Measurements from ENCODE around the gene FBLN7.

FBLN7 gene

DNA sequence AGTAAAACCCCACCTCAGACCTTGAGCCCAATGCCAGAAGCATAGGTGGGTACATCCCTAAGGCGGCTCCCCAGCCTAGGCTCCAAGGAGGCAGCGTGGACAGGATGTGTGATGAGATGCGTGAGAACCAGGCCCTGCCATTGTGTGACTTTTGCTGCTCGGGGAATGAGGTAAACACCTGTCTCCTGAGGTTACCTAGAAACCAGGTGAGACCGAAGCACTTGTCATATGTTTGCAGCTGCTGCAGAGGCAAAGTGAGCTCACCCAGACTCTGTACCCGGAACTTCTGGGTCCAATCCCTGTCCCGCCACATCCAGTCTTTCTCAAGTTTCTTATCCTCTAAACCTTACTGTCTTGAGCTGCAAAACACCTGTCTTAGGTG lies 3.4 kb downstream of the FBLN7 start:
- no peak for FAIRE-seq

DNA sequence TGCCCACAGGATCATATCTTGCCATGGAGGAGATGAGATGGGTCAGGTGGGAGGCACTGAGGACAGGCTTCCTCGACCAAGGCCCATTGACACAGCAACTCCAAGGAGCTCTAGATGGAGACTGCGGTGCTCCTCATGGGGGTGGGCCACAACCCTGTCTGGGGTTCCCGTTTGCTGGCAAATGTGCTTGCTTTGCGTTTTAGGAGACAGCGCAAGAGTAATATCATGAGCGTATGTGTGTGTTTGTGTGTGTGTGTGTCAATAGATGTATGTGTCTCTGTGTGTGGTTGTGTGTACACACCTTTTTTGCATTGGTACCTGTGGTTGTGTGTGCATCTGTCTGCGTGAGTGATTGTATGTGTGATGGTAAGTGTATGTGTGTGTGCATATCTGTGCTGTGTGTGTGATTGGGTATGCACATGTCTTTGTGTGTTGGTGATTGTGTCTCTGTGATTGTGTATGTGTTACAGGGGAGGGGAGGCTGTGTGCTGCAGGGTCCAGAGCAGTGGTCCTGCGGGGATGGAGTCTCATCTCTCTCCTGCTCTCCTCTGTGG lies 4.4 kb downstream of the FBLN7 start:
- no peak for FAIRE-seq

- FAIRE-seq: no peak
These were observed 5.0 kb downstream of the FBLN7 start for GRCh38 chr2:112143150-112143549.

GRCh38 chr2:112144966-112145365 lies 6.8 kb downstream of the FBLN7 start:
- no peak for FAIRE-seq

DNA sequence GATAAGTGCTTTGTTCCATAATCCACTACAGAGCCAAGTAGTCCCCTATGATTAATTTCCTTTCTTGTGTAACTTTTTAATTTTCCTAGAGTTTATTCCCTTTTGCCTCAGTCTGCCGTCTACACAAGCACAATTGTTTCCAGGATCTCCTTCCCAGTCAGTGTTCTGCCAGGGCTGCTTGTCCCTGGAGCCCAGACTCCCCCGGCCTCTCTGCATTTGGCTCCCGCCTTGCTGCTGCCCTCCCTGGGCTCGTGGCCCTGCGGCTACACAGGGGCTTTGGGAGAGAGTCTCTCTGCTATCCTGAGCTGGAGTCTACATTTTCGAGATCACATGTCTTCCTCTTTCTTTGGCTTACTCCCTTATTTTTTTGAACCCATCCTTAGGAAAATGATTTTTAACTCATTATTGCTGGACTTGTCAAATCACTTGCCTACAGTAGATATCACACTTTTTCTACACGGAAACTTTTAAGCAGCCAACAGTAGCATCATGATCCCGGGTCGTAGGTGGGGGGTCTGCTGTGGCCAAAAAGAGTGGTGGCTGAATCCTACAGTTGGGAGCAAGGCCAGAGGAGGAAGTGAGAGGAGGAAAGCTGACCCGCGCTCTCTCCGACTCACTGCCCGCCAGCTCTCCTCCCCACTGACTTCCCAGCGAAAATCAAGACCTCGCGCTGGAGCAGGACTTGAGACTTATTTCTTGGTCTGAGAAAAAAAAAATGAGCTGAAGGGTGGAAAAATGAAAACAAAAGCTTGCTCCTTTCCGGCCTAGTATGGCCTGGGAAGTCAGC lies 9.4 kb downstream of the FBLN7 start:
- FAIRE-seq: no peak

DNA sequence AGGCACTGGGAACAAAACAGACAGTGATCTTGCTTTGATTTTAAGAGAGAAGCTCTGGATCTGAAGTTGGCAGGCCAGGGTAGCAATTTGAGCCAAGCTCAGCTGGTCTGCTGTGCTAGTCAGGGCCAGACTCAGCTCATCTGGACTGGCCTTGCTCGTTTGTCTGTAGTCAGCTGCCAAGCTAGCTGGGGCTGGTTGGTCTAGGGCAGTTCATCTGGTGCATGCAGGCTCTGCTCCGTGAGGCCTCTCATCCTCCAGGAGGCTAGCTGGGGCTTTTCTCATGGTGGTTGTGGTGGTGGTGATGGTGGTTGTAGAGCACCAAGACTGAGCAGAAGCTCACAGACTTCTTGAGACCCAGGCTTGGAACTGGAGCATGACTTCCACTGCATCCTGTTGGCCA lies 10.3 kb downstream of the FBLN7 start:
- FAIRE-seq: no peak

- no peak for FAIRE-seq
These were observed 11.0 kb downstream of the FBLN7 start for GRCh38 chr2:112149194-112149593.

GRCh38 chr2:112149866-112150435 lies 11.8 kb downstream of the FBLN7 start:
- no peak for FAIRE-seq

DNA sequence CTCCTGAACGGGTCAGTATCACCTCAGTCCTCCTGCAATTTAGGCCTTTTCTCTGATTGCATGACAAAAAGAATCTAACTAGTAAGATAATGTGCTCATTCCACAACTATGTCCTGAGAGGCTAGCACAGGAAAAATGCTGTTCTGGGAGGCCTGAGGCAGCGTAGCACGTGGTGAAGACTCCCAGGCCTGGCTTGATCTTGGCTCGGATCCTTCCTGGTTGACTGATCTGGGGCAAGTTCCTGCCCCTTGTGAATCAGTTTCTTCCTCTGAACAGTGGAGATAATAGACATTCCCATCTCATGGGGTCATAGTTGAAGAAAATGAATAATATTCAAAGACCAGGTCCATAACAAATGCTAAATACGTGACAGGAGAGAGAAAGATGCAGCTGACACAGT lies 12.3 kb downstream of the FBLN7 start:
- FAIRE-seq: no peak

DNA sequence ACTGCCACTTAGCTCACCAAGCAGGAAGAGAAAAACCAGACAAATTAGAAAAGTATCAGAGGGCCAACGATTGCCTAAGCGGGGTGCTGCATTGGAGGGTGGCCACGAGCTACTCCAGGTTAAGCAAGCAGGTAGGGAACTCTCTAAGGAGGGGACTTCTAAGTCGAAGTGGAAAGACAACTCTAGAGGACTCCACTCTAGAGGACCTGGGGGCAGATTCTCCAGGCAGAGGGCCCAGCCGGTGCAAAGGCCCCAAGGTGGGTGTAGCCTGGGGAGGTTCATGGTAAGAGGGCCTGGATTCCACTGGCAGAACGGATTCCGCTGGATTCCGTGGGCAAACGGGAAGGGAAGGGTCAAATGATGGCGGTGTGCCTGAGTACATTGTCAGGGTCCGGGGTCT lies 12.7 kb downstream of the FBLN7 start:
- no peak for FAIRE-seq

DNA sequence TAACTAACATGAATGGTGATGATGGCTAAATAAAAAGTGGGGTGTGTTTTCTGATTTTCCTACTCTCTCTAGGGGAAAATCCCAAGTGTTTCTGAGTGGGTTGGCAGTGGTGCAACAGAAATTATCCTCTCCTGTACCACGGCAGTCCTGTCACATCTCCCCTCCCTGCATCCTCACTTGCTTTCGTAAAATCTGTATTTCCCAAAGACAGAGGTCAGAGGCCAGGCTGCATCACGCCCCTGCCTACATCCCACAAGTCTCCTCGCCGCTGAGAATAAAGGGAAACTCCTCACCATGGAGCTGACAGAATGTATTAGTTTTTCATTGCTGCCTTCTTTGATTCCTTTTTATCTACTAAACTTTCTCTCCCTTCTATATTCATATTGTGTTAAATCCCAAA lies 13.1 kb downstream of the FBLN7 start:
- no peak for FAIRE-seq

DNA sequence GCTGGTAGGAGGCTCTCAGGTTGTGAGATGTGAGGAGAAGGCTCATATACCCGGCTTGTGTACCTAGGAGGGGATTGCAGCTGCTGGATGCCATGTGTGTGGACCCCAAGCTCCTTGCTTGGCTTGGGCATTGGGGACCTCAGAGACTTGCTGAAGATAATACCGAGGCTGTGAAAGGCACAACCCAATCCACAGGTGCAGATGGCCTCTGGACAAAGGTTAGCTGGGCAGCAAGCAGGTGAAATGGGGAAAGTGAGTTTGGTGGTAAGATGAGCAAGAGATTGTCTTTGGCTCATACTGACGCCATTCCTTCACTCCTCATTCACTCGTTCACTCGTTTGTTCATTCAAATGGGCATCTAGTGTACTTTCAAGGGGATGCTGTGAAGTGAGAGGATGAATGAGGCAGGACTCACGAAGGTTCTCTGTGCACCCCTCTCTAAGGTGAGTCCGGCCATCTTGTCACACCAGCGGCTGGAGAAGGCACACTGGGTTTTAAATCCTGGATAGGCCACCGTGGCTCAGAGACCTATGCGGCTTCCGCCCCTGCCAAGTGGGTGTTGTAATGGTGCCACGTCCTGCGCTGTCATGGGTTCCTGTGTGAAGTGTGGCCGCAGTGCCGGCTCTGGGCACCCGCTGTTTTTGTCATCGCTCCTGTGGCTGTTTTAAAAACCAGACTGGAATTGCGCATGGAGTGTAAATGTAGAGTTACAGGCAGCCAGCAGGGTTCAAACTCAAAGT lies 13.7 kb downstream of the FBLN7 start:
- no peak for FAIRE-seq

DNA sequence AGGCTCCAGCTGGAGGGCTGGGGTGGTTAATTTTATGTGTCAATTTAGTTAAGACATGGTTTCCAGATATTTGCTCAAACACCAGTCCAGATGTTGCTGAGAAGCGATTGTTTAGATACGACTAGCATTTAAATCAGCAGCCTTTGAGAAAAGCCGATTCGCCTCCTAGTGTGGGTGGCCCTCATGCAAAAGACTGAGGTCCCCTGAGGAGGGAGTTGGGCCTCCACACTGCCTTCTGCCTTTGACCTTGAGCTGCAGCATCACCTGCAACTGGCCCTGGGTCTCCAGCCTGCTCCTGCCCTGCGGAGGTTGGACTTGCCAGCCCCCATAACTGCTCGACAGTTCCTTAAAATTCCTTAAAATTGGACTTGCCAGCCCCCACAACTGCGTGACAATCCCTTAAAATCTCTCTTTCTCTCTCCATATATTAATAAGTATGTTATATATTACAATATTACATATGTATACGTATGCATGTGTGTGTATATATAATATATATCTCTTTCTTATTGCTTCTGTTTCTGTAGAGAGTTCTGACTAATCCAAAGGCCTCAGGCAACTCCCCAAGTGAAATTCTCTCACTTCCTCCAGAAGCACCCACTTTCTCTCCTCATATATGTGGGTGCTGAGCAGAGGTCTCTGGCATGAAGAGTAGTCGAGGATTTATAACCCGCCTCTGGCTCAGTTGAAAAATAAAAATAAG lies 14.4 kb downstream of the FBLN7 start:
- FAIRE-seq: no peak

DNA sequence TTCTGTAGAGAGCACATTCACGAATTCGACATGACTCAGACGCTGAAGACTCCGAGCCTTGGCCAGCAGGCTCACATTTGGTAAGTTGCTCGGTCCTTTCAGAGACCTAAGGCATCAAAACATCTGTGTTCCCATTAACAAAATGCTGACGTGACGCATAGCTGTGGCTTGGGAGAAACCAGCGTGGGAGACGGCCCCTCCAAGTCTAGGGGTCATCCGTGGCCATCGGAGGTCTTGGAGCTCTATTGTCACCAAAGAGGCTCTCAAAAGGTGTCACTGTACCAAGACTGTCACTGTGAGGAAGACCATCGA lies 14.9 kb downstream of the FBLN7 start:
- FAIRE-seq: no peak

- FAIRE-seq: no peak
These were observed 15.3 kb downstream of the FBLN7 start for GRCh38 chr2:112153501-112153900.

- no peak for FAIRE-seq
These were observed 16.3 kb downstream of the FBLN7 start for GRCh38 chr2:112154246-112155117.

- FAIRE-seq: no peak
These were observed 17.4 kb downstream of the FBLN7 start for GRCh38 chr2:112155331-112156151.

DNA sequence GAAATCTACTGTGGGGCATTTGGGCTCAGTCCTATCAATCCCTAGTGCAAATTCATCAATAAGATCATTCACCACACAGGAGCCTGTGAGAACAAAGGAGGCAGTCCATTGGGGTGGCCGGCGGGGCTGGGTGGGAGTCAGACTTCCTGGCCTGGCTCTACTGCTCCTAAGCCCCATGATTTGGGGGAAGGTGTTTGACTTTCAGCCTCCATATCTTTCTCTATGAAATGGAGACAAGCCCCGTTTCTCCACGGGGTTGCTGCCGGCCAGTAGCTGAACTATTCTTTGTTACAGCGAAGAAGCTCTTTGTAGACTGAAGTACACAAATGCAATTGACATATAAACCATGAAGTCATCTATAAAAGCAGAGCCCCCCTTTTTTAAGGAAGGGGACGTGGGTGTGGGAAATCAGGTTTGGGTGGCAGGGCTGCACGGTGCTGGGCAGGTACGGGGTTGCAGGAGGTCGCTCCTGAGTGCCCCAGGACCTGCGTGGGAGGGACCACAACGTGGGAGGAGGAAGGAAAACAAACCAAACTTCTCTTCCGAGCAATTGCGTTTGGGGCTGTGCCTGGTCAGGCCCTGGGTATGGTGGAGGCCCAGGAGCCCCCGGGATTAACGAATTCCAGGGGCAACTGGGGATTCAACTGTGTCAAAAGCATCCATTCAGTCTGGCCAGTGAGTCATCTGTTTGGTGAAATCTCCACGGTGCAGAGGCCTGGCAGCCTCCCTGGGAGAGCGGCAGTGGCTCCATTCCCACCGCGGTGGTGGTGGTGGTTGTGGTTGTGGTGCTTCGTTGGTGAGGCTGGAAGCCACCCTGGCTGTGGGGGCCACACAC lies 18.2 kb downstream of the FBLN7 start:
- no peak for FAIRE-seq

- FAIRE-seq: no peak
These were observed 19.3 kb downstream of the FBLN7 start for GRCh38 chr2:112157472-112157871.

DNA sequence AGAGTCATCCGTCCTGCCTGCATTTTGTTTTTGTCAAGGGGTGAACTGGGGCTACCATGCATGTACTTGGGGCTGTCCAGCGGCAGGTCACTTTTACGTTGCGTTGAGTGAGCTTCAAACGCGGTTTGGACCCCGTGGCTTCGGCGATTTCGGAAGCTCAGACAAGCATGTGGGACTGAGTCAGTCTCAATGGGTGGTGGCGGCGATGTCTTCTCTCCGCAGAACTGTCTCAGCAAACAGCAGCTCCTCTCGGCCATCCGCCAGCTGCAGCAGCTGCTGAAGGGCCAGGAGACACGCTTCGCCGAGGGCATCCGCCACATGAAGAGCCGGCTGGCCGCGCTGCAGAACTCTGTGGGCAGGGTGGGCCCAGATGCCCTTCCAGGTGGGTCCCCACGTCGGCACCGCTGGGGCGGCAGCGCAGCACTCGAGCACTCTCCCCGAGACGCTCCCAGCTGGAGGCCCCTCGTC lies 21.3 kb downstream of the FBLN7 start:
- no peak for FAIRE-seq

Measured in G401.6 (cell line).